Stimulated activated CD4-positive, alpha-beta T cell treated with anti-CD3 and anti-CD28 coated beads, Interleukin-15, amount 100 ng/mL, for 48 hours (primary cell): Measurements from ENCODE around the gene CARD14.
"Not testable (repeated sequence)": the region's sequence is repeated elsewhere in the genome, so short reads cannot be mapped to it uniquely, and the experiment has no call there.

Experiments
- DNase-seq, 2 donors: peaks; one replicate each; pipeline ENCODE4 v3.0.0-alpha.2; 2020; ENCODE audit warnings: low read depth in 2 of 2

Gene CARD14

GRCh38 chr17:80248894-80249710, 79.3 kb downstream of the CARD14 start:
- no peak for DNase-seq

DNA sequence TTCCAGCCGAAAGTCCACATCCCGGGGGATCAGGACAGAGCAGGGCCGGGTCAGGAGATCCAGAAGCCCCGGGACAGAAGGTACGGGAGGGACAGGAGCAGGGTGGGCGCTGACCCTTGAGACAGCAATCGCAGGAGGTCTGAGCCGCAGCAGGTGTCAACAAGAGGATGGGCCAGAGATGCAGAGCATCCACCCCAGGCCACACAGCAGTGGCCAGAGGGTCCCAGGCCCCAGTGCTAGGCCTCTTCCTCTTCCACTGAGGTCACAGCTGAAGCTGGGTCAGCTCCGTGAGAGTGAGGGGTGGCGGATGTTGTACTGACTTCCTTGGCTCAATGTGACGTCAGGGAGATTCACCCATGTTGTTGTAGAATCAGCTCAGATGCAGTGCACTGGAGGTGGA, 82.1 kb downstream of the CARD14 start:
- DNase-seq: no peak

DNA sequence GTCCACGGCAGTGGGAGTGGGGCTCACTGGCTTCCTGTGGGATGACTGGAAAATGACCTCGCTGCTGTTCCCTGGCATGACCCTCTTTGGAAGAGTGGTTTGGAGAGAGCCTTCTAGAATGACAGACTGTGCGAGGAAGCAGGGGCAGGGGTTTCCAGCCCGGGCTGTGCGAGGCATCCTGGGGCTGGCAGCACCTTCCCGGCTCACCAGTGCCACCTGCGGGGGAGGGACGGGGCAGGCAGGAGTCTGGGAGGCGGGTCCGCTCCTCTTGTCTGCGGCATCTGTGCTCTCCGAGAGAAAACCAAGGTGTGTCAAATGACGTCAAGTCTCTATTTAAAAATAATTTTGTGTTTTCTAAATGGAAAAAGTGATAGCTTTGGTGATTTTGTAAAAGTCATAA, 83.0 kb downstream of the CARD14 start:
- DNase-seq: peak; percentile 80 to 90

DNA sequence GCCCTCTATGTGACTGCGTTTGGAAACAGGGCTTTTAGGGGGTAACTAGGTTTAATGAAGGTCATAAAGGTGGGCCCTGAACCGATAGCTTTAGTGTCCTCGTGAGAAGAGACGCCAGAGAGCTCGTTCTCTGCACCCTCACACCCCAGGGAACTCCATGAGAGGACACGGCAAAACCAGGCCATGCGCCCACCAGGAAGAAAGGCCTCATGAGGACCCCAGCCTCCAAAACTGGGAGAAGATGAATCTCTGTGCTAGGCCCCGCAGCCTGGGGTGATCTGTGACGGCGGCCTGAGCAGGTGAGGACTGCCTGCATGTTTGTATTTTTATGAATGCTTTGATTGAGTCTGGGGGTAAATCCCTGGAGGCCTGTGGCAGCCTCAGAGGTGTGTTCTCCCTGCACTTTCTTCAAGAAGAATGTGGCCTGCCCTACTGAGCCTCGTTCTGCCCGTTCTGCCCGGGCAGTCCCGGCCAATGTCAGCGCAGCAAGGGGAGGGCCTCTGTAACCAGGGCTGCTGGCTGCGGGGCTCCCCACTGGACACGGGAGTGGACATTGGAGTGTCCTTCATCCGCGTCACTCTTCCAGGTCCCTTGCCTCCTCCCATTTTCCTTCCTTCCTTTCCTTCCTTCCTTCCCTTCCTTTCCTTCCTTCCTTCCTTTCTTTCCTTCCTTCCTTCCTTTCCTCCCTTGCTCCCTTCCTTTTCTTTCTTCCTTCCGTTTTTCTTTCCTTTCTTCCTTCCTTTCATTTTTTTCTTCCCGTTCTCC, 84.0 kb downstream of the CARD14 start:
- DNase-seq: no peak

- peak in 1 of 2 donors; percentile 67 for DNase-seq
Measured at GRCh38 chr17:80254396-80255251, 84.8 kb downstream of the CARD14 start.

GRCh38 chr17:80256034-80256350, 86.2 kb downstream of the CARD14 start:
- no peak for DNase-seq

- DNase-seq: no peak
Measured at GRCh38 chr17:80257716-80258213, 87.9 kb downstream of the CARD14 start.

DNA sequence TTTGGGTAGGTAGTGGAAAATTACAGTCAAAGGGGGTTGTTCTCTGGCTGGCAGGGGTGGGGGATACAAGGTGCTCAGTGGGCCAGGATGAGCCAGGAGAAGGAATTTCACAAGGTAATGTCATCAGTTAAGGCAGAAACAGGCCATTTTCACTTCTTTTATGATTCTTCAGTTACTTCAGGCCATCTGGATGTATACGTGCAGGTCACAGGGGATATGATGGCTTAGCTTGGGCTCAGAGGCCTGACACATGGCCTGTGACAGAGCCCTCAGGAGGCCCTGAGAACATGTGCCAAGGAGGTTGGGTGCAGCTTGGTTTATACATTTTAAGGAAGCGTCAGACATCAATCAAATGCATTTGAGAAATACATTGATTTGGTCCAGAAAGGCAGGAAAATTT, 88.5 kb downstream of the CARD14 start:
- DNase-seq: not testable (repeated sequence)
